Type B pancreatic cell (in vitro differentiated cells): ENCODE results near the gene LAMA5. TPM values are rescaled to one million over a fixed set of nuclear protein-coding genes. Genes with fewer than 3 reads are reported as not detected.

ENCODE experiments used
- DNase-seq: peaks from one replicate; pipeline ENCODE4 v3.0.0; 2021; ENCODE audit warnings: mixed read lengths; ENCODE audit not compliant: unreplicated experiment; ENCODE audit errors: extremely low spot score
- H3K27ac Mint-ChIP-seq: 2 replicates; pipeline ENCODE4 v1.8.0; 2021; ENCODE audit warnings: mild to moderate bottlenecking, mixed read lengths
- H3K27me3 Mint-ChIP-seq: 2 replicates; pipeline ENCODE4 v1.8.0; 2021; ENCODE audit warnings: mixed read lengths
- H3K36me3 Mint-ChIP-seq: 2 replicates; pipeline ENCODE4 v1.8.0; 2021; ENCODE audit warnings: mixed read lengths
- H3K4me1 Mint-ChIP-seq: one replicate; pipeline ENCODE4 v1.8.0; 2021; ENCODE audit warnings: mixed read lengths; ENCODE audit not compliant: unreplicated experiment
- H3K4me3 Mint-ChIP-seq: 2 replicates; pipeline ENCODE4 v1.8.0; 2021; ENCODE audit warnings: mild to moderate bottlenecking, mixed read lengths
- H3K9me3 Mint-ChIP-seq: 2 replicates; pipeline ENCODE4 v1.8.0; 2021; ENCODE audit warnings: mixed read lengths
- total RNA-seq: library from RNA; stranded (reverse); gene quantifications from 2 replicates; pipeline ENCODE4 v1.2.1, GENCODE V29; 2021; ENCODE audit warnings: low replicate concordance
- TF ChIP-seq, protein P1 (sequence below): fragments of 200-600 bp; sonication (generic); conservative IDR thresholded peaks from 2 replicates; pipeline ENCODE4 v1.5.0; 2021; ENCODE audit warnings: antibody characterized with exemption, mild to moderate bottlenecking

The LAMA5 gene
- total RNA-seq, 1 donor from 2014 or later: 246 TPM

- TF ChIP-seq, protein P1, sequence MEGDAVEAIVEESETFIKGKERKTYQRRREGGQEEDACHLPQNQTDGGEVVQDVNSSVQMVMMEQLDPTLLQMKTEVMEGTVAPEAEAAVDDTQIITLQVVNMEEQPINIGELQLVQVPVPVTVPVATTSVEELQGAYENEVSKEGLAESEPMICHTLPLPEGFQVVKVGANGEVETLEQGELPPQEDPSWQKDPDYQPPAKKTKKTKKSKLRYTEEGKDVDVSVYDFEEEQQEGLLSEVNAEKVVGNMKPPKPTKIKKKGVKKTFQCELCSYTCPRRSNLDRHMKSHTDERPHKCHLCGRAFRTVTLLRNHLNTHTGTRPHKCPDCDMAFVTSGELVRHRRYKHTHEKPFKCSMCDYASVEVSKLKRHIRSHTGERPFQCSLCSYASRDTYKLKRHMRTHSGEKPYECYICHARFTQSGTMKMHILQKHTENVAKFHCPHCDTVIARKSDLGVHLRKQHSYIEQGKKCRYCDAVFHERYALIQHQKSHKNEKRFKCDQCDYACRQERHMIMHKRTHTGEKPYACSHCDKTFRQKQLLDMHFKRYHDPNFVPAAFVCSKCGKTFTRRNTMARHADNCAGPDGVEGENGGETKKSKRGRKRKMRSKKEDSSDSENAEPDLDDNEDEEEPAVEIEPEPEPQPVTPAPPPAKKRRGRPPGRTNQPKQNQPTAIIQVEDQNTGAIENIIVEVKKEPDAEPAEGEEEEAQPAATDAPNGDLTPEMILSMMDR: no peak
- no peaks in the 10 kb centered on the region for H3K27me3 Mint-ChIP-seq
- H3K4me3 Mint-ChIP-seq: no peak overlapping the region
- no peak for DNase-seq
- H3K27ac Mint-ChIP-seq: no peak overlapping the region
- no peaks in the 10 kb centered on the region for H3K4me1 Mint-ChIP-seq
- H3K36me3 Mint-ChIP-seq: peaks cover 3% of the 10 kb centered on the region
- no peaks in the 10 kb centered on the region for H3K9me3 Mint-ChIP-seq
These were observed 75.7 kb downstream of the LAMA5 start for GRCh38 chr20:62291251-62292066.

- H3K27ac Mint-ChIP-seq: no peak overlapping the region
- H3K4me3 Mint-ChIP-seq: no peak overlapping the region
- no peaks in the 10 kb centered on the region for H3K27me3 Mint-ChIP-seq
- H3K9me3 Mint-ChIP-seq: no peaks in the 10 kb centered on the region
- no peak for DNase-seq
- H3K36me3 Mint-ChIP-seq: peaks cover 3% of the 10 kb centered on the region
- TF ChIP-seq, protein P1: no peak
- no peaks in the 10 kb centered on the region for H3K4me1 Mint-ChIP-seq
These were observed 77.2 kb downstream of the LAMA5 start for GRCh38 chr20:62289898-62290297.

- TF ChIP-seq, protein P1: no peak
- Mint-ChIP-seq H3K36me3 (peaks cover 3% of the 10 kb centered on the region), H3K4me3 (no peak overlapping the region), H3K9me3 (no peaks in the 10 kb centered on the region), H3K27ac (no peak overlapping the region), H3K27me3 (no peaks in the 10 kb centered on the region), H3K4me1 (no peaks in the 10 kb centered on the region)
- no peak for DNase-seq
These were observed 78.0 kb downstream of the LAMA5 start for GRCh38 chr20:62289131-62289530.

DNA sequence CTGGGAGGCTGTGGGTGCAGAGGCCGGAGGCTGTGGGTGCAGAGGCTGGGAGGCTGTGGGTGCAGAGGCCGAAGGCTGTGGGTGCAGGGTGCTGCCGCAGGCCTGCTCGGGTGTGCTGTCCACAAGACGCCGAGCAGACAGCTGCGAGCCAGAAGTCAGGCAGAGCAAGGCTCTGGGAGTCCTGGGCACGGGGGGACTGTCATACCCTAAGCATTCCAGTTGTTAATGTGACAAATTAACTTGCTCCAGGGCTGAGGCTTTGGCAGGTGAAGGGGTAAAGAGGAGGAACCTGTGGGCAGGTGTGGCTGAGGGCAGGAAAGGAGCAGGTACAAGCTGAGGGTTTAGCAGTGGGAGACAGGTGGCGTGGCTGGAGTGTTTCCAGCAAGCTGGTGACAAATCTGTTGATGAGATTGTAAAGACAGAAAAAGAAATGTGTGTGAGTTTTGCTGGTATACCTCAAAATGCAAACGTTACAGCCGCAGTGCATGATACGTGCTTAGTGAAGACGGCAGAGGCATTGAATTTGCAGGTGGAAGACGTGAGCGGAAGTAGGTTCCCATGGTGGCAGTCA lies 78.5 kb downstream of the LAMA5 start:
- Mint-ChIP-seq H3K27ac (peak overlapping the region; percentile 20), H3K4me1 (no peaks in the 10 kb centered on the region), H3K9me3 (no peaks in the 10 kb centered on the region), H3K27me3 (no peaks in the 10 kb centered on the region), H3K36me3 (peaks cover 3% of the 10 kb centered on the region), H3K4me3 (no peak overlapping the region)
- TF ChIP-seq, protein P1: no peak
- DNase-seq: no peak

- Mint-ChIP-seq H3K27me3 (no peaks in the 10 kb centered on the region), H3K27ac (no peak overlapping the region), H3K36me3 (peaks cover 3% of the 10 kb centered on the region), H3K4me3 (no peak overlapping the region), H3K9me3 (no peaks in the 10 kb centered on the region), H3K4me1 (no peaks in the 10 kb centered on the region)
- TF ChIP-seq, protein P1: no peak
- DNase-seq: no peak
These were observed 79.2 kb downstream of the LAMA5 start for GRCh38 chr20:62287759-62288534.
